ENCODE measurements around the gene TMC4.
"Not testable (repeated sequence)": the region's sequence is repeated elsewhere in the genome, so short reads cannot be mapped to it uniquely, and the experiment has no call there.

Gene TMC4

DNA sequence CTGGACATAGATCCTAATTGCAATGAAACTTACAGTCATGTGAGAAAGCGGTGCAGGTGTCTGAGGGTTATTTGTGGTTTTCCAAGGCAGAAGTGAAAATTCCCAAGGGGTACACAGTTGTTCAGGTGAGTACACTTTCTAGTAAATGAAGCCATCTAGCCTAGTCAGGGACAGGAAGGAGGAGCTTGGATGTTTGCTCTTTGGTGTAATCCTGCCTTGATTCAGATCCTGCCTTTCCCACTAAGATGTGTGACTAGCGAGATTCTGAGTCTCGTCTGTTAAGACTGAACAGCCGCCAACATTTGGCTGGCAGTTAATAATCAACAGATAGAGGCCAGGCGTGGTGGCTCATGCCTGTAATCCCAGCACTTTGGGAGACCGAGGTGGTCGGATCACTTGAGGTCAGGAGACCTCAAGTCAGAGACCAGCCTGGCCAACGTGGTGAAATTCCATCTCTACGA lies 30.2 kb upstream of the TMC4 start:
- no peak for DNase-seq (ENCODE audit: low spot score)

- DNase-seq (ENCODE audit: low spot score), result no peak
Measured at GRCh38 chr19:54201980-54202379, 29.0 kb upstream of the TMC4 start.

DNA sequence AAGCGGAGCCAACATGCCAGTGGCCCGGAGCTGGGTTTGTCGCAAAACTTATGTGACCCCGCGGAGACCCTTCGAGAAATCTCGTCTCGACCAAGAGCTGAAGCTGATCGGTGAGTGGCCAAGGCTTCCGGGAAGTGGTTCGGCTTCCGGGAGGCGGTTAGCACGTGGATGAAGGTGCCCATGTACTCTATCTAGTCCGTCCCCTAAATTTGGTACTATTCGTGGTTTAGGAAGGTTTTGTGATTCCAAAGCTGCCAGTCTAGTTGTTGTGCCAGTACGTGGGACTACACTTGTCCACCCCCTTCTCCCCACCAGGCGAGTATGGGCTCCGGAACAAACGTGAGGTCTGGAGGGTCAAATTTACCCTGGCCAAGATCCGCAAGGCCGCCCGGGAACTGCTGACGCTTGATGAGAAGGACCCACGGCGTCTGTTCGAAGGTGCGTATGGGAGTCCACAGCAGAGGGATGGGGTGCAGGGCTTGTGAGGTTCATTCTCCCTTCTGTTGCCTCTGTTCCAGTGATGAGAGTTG lies 28.3 kb upstream of the TMC4 start:
- DNase-seq (ENCODE audit: low spot score), result no peak

DNA sequence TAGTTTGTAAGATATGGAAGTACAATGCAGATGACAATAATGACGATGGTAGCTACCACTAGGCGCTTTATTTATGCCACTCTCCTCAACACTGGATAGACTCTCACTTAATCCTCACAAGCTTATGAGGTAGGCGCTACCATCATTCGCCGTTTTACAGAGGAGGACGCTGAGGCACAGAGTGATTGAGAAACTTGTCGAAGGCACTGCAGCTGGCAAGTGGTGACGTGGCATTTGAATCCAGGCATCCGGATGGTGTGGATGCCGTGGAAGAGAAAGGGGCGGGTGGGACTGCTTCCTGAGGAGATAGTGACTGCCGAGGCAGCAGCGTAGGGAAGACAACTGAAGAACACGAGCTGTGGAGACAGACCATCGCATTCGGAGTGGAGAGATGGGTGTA lies 26.4 kb upstream of the TMC4 start:
- no peak for DNase-seq (ENCODE audit: low spot score)

DNA sequence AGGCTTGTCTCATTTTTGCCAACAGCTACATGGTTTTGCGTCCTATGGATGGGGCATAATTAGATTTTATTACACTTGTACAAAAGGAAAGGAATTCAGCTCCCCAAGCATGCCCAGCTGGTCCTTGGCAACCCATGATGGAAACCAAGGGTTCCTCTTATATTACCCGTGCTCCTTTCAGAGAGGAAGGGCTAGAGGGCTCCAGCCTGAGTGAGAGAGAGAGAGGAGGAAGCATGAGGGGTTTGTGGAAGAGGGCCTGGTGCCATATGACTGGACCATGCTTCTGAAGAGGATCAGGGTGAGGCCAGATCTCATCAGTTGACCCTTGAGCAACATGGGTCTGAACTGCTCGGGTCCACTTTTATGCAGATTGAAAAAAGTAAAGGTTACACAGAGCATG lies 24.2 kb upstream of the TMC4 start:
- no peak for DNase-seq (ENCODE audit: low spot score)

DNA sequence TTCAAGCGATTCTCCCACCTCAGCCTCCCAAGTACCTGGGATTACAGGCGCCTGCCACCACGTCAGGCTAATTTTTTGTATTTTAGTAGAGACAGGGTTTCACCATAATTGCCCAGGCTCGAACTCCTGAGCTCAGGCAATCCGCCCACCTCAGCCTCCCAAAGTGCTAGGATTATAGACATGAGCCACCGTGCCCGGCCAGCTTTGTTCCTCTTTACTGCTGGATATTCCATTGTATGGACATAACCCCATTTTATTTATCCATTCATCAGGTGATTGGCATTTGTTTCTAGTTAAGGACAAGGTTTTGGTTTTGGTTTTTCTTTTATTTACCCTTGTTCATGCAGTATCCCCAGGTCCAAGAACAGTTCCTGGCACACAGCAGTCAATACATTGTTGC lies 23.6 kb upstream of the TMC4 start:
- no peak for DNase-seq (ENCODE audit: low spot score)

DNA sequence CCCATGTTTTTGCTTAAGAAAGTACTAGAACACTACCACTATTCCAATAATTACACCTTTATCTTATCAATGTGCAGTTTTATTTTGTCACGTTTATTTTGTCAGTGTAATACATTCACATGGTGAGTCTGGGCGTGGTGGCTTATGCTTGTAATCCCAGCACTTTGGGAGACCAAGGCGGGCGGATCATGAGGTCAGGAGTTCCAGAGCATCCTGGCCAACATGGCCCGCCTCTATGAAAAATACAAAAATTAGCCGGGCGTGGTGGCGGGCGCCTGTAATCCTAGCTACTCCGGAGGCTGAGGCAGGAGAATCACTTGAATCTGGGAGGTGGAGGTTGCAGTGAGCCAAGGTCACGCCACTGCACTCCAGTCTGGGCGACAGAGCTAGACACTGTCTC lies 21.5 kb upstream of the TMC4 start:
- not testable (repeated sequence) for DNase-seq (ENCODE audit: low spot score)

DNA sequence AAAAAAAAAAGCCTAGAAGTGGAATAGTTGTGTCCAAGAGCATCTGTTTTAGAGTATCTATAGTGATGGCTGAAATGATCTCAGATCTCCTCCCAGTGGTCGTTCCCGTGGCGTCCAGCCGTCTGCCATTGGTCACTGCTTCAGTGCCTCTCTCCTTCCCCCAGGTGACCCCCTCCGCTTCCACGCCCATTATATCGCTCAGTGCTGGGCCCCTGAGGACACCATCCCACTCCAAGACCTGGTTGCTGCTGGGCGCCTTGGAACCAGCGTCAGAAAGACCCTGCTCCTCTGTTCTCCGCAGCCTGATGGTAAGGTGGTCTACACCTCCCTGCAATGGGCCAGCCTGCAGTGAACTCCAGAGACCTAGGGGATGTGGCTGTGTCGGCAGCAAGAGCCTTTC lies 20.1 kb upstream of the TMC4 start:
- DNase-seq (ENCODE audit: low spot score), result no peak

DNA sequence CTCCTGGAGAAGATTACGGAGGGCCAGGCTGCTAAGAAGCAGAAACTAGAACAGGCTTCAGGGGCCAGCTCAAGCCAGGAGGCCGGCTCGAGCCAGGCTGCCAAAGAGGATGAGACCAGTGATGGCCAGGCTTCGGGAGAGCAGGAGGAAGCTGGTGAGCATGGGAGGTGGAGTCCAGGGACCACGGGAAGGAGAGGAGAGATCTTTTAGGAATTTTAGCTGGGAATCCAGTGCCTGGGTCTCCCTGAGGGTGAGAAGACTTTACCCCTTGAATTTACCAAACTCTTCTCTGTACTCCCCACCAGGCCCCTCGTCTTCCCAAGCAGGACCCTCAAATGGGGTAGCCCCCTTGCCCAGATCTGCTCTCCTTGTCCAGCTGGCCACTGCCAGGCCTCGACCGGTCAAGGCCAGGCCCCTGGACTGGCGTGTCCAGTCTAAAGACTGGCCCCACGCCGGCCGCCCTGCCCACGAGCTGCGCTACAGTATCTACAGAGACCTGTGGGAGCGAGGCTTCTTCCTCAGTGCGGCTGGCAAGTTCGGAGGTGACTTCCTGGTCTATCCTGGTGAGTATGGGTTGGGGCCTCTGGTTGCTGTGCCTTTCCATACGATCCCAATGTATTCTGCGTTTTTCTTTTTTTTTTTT lies 19.0 kb upstream of the TMC4 start:
- DNase-seq (ENCODE audit: low spot score), result no peak

DNA sequence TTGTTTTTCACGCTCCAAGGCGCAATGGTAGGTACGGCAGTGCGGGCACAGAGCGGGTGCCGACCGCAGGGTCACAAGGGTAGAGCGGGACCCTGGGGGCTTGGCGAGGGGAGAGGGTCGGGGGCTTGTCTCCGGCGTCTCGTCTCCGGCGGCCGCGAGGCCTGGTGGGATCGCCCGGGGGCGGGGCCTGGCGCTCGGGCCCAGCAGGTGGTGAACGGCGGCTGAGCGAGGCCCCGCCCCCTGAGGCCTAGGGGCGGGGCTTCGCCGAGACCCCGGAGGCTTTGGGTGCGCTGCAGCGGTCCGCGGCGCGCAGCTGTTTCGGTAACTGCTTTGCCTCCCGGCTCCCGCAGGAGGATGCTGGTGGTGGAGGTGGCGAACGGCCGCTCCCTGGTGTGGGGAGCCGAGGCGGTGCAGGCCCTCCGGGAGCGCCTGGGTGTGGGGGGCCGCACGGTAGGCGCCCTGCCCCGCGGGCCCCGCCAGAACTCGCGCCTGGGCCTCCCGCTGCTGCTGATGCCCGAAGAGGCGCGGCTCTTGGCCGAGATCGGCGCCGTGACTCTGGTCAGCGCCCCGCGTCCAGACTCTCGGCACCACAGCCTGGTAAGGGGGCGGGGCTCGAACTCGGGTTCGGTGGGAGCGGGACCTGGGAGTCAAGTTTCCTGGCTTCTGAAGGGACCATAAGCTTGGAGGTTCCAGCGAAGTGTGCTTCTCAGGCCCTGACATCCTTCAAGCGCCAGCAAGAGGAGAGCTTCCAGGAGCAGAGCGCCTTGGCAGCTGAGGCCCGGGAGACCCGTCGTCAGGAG lies 18.3 kb upstream of the TMC4 start, which contains the start of gene TSEN34:
Gene TSEN34, plus strand, starts transcription at position 298 of the 800 bp plus-strand sequence. Its CDS starts 57 bp downstream, at position 355.
- peak; percentile 85 for DNase-seq (ENCODE audit: low spot score)

- DNase-seq (ENCODE audit: low spot score), result peak; percentile 100
Measured at GRCh38 chr19:54190503-54191010, 17.6 kb upstream of the TMC4 start.

GRCh38 chr19:54189735-54190502 lies 17.0 kb upstream of the TMC4 start:
- DNase-seq (ENCODE audit: low spot score), result peak; percentile 100

DNA sequence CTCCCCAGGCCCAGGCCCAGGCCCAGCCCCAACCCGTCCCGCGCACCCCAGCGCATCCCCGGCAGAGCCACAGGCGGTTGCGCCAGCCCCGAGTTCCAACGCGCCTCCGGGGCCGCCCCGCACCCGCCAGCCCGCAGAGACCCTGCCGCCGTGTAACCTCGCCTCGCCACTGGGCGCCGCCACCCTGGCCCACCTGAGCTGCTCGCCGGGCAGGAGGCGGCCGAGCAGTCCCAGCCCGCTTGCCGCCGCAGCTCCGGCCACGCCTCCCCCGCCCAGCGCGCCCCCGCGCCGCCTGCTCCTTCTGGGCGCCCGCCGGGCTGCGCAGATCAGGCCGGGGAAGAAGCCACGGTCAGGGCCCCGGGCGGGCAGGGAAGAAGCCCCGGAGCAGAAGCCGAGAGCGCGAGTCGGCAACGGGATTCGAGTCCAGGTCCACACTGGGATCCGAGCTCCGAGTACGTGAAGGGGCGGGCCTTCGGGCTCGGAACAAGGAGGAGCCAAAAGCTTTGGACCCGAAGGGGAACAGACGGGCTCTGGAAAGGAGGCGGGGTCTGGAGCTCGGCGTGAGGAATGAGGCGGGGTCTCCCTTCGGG lies 16.3 kb upstream of the TMC4 start, which contains the start of gene MBOAT7:
Gene MBOAT7, minus strand, starts transcription at position 436 of the 590 bp plus-strand sequence. CDS start 1,072 bp downstream, outside the sequence.
- no peak for DNase-seq (ENCODE audit: low spot score)

DNA sequence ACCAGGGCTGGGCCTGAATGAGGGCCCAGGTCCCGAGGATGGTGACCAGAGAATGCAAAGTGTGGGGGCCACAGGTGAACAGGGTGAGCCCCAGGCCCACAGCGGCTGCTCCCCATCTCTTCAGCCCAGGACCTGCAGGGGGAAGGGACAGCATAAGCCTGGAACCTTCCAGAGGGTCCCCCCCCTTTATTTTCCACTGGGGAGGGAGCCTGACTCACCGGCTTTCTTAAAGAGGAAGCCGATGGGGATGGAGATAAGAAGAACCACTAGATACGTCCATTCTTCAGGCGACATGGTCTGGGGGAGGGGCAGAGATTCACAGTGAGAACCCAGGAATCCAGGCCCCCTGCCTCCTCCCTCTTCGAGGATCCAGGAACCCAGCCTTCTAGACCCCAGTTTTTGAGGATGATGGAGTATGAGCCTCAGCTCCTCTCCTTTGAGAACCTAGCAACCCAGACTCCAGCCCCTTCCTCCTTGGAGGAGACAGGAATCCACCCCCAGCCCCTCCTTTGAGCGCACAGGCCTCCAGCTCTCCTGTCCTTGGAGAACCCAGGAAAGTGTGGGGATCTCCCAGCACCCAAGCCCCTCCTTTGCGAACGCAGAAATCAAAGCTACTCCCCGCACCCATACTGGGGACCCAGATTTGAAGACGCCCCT lies 15.4 kb upstream of the TMC4 start:
- no peak for DNase-seq (ENCODE audit: low spot score)

- DNase-seq (ENCODE audit: low spot score), result no peak
Measured at GRCh38 chr19:54186934-54187381, 14.0 kb upstream of the TMC4 start.

DNA sequence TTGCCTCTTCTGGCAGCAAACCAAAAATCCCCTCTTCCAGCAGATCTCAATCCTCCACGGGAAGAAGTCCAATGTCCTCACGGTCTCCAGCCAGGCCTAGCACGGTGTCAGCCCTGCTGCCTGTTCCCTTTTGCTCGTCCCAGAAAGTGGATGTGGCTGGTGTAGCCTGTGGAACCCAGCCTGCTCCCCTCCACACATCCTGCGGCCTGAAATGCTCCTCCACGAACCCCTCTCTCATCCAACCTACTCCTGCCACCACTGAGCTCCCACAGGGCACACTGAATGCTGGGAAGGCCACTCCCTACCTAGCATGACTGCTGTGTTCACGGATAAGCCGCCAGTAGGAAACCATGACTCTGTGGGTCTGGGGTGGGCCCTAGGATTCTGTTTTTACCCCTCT lies 13.4 kb upstream of the TMC4 start:
- DNase-seq (ENCODE audit: low spot score), result no peak

DNA sequence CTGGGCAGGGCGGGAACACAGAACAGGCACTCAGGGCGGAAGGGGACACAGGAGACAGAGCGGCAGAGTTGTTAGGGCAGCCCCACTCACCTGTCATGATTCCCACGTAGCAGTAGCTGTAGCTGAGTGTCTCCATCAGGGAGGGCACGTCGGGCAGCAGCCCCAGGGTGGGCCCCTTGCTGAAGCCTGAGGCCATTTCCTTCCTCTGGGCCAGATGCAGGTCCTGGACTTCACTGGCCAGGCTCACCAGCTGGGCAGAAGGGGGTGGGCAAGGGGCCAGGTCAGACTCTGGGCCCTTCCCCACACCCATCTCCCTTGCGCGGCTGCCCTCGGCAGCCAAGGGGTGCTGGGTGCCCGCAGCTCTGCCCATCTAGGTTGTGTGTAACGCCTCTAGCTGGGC lies 10.5 kb upstream of the TMC4 start:
- no peak for DNase-seq (ENCODE audit: low spot score)

- DNase-seq (ENCODE audit: low spot score), result not testable (repeated sequence)
Measured at GRCh38 chr19:54181894-54182293, 8.9 kb upstream of the TMC4 start.

- no peak for DNase-seq (ENCODE audit: low spot score)
Measured at GRCh38 chr19:54180691-54181091, 7.7 kb upstream of the TMC4 start.

DNA sequence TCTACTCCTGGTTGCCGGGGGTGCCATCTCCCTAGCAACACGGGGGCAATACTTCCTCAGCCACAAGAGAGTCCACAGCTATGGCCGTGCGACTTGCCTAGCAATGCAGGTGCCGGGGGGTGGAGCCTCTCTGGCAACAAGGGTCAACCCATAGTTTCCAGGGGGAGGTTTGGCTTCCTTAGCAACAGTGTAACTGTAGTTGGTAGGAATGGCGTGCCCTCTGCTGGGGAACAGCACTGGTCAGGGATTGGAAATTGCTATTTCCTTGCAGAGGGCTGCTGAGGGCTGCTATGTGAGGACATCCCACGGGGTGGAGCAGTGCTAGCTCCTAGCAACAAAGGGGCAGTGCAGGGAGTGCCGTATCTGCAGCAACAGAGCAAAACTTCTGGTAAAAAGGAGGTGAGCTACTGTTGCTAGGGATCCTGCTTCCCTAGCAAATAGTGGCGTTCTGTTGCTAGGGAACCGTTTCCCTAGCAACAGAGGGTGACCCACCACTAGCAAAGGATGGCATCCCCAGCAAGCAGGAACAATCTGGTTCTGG lies 7.0 kb upstream of the TMC4 start:
- DNase-seq (ENCODE audit: low spot score), result peak; percentile 86

Data from Ammon's horn (tissue), 1 donor.